Activated T-helper 9 cell treated with anti-CD3 and anti-CD28 coated beads, Interleukin-2, amount 50 U/mL, for 16 hours (primary cell): ENCODE results near the gene C1QTNF9.
"Not testable (repeated sequence)": the region's sequence is repeated elsewhere in the genome, so short reads cannot be mapped to it uniquely, and the experiment has no call there.

ENCODE experiments used
- DNase-seq: peaks from one replicate; pipeline ENCODE4 v3.0.0-alpha.2; 2020; ENCODE audit warnings: low read depth

C1QTNF9 gene

GRCh38 chr13:24362435-24362952 is 53.1 kb downstream of the C1QTNF9 start:
- DNase-seq: no peak

- DNase-seq: no peak
Observed at GRCh38 chr13:24365191-24365590, 55.8 kb downstream of the C1QTNF9 start.

- not testable (repeated sequence) for DNase-seq
Observed at GRCh38 chr13:24366315-24366714, 56.9 kb downstream of the C1QTNF9 start.

- DNase-seq: not testable (repeated sequence)
Observed at GRCh38 chr13:24371273-24371672, 61.9 kb downstream of the C1QTNF9 start.
